ENCODE measurements around the gene GOLGA1.
"Not testable (repeated sequence)": the region's sequence is repeated elsewhere in the genome, so short reads cannot be mapped to it uniquely, and the experiment has no call there.

Gene GOLGA1

DNA sequence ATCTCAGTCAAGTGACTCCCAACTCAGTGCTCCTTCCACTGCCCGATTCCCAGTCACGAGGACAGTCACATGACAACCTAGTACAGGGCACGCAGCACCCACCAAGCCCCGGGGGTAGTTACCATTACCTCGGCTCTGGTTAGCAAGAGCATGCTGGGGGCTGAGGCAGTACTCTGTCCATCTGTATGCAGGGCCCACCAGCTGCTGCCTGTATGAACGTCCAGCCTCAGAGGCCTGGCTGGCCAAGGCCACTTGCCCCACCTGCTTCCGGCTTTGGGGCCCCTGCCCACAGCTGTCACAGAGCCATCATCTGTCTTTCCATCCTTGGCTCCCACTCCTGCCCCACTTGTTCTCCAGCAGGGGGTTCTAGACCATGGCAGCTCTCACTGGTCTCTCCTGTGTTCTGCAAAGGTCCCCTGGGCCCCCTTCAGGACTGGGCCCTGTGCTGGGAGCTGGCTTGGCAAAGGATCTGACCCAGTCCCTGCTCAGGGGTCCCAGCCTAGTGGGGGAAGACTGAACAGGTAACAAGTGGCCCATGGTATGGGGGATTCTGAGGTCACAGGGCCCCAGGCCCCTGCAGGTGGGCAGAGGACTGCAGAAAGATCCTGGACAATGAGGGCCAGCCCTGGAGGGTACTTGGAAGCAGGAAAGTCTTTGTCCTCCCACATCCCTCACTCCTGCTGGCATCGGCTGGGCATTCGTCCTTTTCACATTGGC is 82.4 kb downstream of the GOLGA1 start:
- no peak for DNase-seq (ENCODE audit: low read depth in 2 of 2)

DNA sequence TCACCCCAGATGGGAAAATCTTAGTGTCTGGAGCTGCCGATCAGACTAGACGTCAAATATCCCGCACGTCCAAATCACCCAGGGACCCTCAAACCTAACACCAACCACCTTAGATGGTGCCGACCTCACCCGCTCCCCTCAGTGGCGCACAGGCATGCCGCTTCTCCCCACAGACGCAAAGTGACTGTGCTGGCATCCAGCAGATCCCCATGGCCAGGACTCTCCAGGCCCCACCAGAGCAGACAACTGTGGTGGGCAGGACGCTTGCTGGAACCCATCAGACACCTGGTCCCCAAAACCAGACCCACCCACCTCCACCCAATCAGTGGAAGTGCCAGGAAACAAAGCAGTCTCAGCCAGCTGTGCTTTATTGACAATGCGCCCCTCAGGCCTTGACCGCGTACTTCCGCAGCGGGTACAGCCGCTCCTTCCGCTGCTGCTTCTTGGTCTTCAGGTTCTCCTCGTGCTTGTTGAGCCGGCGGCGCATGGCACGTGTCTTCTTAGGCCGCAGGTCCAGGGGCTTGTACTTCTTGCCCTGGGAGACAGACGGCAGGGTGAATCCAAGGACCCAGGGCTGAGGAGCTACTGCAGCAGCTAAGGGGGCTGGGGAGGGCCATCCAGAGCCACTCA is 83.2 kb downstream of the GOLGA1 start:
- no peak for DNase-seq (ENCODE audit: low read depth in 2 of 2)

DNA sequence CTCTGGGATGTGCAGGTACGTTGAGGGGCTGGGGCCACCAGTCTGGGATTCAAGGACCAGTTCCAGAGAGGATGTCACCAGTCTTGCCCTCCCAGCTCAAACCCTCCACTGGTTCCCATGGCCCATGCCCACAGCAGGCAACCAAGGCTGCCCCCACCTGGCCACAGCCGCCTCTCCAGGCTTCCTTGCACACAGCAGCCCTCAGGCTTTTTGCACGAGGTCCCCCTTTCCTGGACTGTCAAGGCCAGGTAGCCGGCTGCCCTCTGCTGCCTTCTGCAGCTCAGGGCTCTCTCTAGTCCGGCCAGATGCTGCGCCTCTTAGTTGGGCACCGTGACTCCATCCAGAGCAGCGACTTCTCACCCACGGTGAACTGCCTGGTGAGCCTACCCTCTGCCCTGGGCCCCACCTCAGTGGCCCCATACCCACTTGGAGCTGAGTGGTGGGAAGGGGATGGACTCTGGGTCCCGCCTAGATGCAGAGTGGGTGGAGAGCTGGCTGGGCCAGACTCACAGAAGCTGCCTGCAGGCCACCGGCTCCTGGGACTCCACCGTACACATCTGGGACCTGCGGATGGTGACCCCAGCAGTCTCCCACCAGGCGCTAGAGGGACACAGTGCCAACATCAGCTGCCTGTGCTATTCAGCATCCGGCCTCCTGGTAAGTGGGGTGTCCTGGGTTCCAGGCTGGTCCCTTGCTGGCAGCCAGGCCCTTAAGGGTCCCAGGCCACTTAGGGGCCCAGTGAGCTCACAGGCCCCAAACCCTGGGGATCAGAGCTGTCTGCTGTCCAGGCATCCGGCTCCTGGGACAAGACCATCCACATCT is 84.7 kb downstream of the GOLGA1 start:
- no peak for DNase-seq (ENCODE audit: low read depth in 2 of 2)

DNA sequence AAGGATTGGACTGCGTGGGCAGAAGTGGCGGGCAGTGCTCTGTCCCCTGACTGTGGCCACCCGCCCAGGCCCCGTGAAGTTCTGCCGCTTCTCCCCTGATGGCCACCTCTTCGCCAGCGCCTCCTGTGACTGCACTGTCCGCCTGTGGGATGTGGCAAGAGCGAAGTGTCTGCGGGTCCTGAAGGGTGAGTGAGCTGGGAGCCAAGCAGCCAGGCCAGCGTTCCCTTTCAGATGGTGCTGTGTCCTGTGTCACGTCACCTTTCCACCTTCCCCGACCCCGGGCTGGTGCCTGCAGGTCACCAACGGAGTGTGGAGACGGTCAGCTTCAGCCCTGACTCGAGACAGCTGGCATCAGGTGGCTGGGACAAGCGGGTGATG is 85.3 kb downstream of the GOLGA1 start:
- no peak for DNase-seq (ENCODE audit: low read depth in 2 of 2)

DNA sequence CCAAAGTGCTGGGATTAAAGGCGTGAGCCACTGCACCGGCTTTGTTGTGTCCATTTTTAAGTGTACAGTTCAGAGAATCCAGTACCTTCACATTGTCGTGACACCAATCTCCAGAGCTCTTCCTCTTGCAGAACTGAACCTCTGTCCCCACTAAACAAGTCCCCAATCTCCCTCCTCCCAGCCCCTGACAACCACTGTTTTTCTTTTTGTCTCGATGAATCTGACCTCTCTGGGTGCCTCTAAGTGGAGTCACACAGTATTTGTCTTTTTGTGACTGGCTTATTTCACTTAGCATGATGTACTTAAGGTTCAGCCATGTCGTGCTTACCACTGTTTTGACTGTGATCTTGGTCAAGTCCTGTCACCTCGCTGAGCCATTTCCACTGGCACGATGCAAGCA is 86.1 kb downstream of the GOLGA1 start:
- no peak for DNase-seq (ENCODE audit: low read depth in 2 of 2)

DNA sequence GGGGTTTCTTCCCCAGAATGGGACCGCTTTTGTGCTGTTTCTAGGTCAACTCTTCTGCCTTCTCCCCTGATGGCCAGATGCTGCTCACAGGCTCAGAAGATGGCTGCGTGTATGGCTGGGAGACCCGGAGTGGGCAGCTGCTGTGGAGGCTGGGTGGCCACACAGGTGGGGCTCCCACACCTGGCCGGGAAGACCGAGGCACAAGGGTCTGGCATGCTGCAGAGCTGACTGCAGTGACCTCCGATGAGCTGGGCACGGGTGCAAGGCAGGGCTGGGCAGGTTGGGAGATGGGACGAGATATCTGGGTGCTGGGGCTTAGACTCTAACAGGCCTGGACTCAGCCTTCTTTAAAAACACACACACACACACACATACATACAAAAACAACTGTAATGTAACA is 86.7 kb downstream of the GOLGA1 start:
- DNase-seq (ENCODE audit: low read depth in 2 of 2) = no peak

DNA sequence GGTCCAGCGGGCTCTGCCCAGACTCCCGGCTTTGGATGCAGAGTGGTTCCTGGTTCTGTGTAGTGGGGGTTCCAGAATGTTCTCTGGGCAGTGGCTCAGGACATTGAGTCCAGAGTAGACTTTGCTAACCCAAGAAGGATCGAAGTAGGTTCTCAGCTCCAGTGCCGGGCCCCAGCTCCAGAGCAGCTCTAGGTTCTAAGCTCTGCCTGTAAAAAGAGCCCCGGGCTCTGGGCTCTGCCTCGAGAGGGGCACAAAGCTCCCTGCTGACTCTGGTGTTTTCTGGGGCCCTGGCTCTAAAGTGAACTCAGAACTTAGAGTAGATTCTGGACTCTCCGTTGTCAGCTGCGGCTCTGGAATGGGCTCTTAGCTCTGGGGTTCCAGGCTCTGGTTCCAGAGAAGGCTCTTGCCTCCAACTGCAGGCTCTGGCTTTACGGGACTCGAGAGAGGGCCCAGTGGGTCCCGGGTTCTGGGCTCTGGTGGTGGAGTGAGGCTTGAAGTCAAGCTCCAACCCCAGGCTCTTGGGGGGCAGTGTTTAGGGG is 87.2 kb downstream of the GOLGA1 start:
- no peak for DNase-seq (ENCODE audit: low read depth in 2 of 2)

DNA sequence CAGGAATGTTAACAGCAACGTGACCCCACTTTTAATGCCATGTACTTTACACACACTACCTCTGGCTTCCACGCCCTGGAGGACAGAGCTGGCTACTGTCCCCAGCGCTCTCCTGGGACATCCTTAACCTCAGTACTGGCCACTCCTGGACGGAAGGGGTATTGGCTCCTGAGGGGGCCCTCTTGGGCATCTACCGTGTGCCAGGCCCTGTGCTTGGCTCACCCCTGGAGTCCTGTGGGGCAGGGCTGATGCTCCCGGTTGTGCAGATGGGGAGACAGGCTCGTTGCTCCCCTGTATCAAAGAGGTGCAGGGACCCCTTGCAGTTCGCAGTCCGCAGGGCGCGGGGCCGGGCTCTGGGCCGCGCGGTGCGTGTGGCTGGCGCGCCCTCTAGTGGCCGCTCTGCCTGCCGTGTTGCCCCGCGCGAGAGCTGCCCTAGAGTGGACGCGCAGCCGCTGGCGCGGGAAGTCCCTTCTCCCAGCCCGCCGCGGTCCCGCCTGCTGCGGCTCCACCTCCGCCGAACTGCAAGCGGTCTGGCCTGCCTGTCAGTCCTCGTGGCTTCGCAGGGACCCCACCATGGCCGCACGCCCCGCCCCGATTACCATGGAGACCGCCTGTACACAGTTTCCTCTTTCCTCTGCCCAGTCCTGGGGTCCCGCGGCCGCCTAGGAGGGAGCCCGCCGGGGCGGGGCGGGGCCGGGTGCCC is 87.9 kb downstream of the GOLGA1 start, which contains the start of gene WDR38:
WDR38 (plus strand) TSS at position 632 of the 703 bp plus-strand sequence. CDS start 72 bp downstream, outside the sequence.
- peak in 1 of 2 donors; percentile 60 for DNase-seq (ENCODE audit: low read depth in 2 of 2)

DNA sequence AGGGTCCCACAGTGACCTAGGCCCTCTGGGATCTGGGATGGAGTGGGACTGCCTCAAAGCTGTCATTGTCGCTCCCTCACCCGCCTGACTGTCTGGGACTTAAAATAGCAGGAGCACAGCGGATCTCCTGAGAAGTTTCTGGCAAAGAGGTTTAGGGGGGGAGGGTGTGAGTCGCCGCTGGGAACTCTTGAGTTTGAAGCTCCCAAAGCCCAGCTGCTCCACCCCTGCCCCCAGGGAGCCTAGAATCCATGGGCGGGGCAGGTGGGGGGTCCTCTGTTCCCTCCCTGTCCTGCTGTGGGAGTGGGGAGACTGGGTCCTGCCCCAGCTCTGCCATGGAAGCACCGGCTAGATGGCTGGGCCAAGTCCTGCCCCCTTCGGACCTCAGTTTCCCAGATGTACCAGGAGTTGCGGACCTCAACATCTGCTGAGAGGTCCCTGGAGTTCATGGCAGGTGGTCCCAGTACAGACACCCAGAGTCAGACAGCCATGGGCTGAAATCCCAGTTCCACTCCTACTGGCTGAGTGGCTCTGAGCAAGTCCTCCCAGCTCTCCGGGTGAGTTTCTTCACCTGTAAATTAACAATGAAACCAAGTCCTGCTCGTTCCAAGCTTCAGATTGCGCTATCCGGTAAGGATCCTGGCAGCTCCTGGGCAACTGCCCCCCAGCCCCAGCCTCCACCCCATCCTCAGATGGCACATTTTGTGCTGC is 88.6 kb downstream of the GOLGA1 start:
- DNase-seq (ENCODE audit: low read depth in 2 of 2) = no peak

DNA sequence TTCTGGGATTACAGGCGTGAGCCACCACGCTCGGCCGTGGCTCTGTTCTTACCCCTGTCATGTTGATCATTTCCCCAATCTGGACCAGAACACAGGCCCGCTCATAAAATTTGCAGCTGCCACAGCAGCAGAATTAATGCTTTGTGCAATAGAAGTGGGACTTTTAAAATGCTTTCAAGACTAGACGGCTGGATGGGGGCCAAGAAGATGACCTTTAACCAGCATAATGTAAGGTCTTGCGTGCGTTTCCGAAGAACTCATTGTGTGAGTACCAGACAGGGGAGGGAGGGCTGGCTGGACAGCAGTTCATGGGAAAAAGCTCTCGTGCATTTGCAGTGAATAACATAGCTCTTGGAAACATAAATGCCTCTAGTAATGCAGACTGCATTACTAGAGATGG is 91.1 kb downstream of the GOLGA1 start:
- DNase-seq (ENCODE audit: low read depth in 2 of 2) = no peak

DNA sequence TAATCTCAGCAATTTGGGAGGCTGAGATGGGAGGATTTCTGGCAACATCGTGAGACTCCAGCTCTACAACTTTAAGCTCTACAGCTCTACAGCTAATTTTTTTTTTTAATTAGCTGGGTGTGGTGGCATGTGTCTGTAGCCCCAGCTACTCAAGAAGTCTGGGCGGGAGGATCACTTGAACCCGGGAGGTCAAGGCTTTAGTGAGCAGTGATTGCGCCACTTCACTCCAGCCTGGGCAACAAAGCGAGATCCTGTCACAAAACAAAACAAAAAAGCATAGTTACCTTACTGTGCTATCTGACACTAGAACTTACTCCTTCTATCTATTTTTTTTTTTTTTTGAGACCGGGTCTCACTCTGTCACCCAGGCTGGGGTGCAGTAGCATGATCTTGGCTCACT is 93.9 kb downstream of the GOLGA1 start:
- no peak for DNase-seq (ENCODE audit: low read depth in 2 of 2)

DNA sequence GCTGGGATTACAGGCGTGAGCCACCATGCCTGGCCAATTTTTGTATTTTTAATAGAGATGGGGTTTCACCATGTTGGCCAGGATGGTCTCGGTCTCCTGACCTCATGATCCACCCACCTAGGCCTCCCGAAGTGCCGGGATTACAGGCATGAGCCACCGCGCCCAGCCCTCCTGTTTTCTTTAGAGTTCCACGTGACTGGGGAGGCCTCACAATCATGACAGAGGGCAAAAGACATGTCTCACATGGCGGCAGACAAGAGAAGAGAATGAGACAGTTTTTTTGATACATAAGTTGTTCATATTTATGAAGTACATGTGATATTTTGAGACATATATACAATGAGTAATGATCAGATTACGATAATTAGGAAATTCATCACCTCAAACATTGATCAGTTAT is 94.4 kb downstream of the GOLGA1 start:
- DNase-seq (ENCODE audit: low read depth in 2 of 2) = not testable (repeated sequence)

DNA sequence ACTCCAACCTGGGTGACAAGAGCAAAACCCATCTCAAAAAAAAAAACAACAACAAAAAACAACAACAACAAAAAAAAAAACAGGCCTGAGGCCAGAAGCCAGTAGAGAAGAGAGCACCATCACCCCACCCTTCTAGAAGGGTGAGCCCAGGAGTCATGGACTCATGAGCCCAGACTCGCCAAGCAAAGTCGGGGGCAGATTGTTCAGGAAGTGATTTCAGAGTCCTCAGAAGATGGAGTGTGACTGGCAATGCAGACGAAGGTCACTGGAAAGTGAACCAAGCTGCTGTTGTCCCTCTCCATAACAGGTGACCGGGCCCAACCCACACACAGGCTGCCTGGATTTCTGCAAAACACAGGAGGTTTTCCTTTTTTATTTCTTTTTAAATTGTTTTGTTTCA is 96.6 kb downstream of the GOLGA1 start:
- no peak for DNase-seq (ENCODE audit: low read depth in 2 of 2)

DNA sequence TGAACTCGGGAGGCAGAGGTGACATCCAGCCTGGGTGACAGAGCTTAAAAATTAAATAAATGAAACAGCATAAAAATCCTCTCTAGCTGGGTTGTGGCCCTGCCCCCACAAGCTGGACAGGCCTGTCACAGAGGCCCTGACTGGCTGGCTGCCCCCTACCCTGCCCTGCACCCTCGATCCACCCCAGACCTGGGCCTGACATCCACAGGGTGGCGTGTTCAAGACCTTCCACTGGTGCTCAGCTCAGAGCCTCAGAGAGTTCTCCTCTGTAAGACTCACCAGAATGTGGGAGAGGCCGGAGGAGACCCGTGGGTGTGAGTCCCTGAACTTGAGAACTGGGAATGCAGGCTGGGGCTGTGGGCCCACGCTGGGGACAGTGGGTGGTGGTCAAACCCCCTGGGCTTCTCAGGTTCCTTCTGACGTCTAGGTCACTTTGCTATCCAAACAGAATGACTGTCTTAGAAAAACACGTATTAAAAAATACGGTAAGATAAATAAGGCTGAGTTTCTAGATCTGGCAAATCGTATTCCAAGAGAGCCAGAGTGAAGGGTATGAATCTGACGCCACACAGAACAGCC is 97.3 kb downstream of the GOLGA1 start:
- DNase-seq (ENCODE audit: low read depth in 2 of 2) = no peak

DNA sequence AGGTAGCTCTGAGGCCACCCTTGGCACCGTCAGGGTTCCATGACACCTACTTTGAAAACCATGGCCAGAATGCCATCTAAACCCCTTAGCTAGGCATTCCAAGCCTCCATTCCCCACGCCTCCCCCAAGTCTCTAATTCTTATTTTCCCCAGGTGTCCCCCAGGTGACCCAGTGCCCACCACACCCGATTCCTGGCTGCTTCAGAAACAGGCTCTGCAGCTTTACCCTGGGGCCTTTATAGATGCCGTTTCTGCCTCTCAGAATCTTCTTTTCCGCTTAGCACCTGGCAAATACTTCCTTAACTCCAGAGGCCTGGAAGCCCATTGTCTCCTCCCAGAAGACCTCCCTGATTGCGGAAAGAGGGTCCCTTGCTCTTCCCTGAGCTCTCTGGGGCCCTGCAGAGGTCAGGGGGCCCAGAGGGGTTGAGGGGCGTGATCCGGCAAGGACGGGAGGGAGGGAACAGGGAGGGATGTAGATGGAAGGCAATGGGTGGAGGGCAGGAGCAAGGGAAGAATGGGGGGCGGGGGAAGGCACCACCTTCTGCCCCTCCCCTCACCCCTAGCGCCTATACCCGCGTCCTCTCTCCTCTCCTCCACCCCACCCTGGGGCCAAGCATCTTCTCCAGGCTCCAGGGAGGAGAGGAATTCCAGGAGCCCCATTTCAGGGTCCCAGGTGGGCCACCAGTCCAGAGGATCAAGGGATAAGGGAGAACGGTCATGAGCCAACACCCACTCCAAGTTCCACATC is 99.6 kb downstream of the GOLGA1 start:
- DNase-seq (ENCODE audit: low read depth in 2 of 2) = no peak

DNA sequence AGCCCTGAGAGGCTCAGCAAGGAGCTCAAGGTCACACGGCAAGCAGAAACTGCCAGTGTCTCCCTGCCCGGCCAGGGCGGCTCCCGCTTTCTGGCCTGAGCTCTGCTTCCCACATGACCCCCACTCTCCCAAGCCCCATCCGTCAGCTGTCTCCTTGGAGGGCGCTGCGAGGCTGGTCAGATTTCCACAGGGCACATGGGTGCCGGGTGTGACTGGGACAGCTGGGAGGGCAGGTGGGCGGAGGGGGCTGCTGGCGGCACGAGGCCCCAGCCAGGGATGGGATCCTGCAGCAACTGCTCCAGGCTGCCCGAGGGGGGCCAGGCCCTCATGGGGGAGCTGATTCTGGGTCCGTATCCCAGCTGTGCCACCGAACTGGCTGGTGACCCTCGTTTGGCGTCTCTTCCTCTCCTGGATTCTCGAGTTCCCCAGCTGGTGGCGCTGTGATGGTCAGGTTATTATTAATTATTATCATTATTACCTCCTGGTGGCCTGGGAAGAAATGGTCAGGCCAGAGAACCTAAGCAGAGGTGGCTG is 100.5 kb downstream of the GOLGA1 start:
- no peak for DNase-seq (ENCODE audit: low read depth in 2 of 2)

DNA sequence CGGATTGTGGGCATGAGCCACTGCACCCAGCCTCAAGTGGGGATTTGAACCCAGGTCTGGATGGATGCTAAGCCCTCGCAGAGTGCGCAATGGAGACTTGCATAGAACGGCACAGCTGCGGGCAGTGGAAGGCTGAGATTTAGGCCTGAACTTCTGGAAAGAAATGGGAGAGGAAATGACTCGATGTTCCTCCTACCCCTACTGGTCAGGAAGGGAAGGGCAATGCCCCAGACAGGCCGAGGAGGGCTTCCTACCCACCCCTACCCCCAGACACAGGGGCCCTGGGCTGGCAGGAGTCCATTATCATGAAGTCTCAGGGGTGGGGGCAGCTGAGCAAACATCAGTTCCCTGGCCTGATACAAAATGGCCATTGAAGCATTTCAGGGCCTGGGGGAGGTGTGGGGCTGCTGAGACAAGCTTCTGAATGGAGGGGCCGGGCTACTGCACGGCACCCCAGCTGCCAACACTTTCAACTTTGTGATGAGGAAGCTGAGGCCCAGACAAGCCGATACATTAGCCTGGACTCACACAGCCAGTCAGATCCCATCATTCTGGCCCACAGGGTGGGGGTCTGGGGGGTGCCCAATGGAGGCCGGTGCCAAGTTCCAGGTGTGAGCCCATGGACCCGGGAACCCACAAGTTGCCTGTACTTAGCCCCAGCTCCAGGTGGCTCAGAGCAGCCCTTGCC is 101.1 kb downstream of the GOLGA1 start:
- no peak for DNase-seq (ENCODE audit: low read depth in 2 of 2)

DNA sequence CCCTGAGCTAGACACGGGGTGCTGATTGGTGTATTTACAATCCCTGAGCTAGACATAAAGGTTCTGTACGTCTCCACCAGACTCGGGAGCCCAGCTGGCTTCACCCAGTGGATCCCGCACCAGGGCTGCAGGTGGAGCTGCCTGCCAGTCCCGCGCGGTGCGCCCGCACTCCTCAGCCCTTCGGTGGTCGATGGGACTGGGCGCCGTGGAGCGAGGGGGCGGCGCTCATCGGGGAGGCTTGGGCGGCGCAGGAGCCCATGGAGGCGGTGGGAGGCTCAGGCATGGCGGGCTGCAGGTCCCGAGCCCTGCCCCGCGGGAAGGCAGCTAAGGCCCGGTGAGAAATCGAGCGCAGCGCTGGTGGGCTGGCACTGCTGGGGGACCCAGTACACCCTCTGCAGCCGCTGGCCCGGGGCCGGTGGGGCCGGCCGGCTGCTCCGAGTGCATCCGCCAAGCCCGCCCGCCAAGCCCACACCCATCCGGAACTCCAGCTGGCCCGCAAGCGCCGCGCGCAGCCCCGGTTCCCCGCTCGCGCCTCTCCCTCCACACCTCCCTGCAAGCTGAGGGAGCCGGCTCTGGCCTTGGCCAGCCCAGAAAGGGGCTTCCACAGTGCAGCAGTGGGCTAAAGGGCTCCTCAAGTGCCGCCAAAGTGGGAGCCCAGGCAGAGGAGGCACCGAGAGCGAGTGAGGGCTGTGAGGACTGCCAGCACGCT is 102.2 kb downstream of the GOLGA1 start:
- not testable (repeated sequence) for DNase-seq (ENCODE audit: low read depth in 2 of 2)

DNA sequence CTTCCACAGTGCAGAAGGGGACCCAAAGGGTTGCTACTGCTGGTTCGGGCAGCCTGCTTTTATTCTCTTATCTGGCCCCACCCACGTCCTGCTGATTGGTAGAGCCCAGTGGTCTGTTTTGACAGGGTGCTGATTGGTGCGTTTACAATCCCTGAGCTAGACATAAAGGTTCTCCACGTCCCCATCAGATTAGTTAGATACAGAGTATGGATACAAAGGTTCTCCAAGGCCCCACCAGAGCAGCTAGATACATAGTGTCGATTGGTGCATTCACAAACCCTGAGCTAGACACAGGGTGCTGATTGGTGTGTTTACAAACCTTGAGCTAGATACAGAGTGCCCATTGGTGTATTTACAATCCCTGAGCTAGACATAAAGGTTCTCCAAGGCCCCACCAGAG is 102.8 kb downstream of the GOLGA1 start:
- DNase-seq (ENCODE audit: low read depth in 2 of 2) = not testable (repeated sequence)

All from stimulated activated CD4-positive, alpha-beta T cell treated with anti-CD3 and anti-CD28 coated beads, Interleukin-15, amount 100 ng/mL, for 48 hours (primary cell).